GM10847 (cell line): ENCODE measurements around the gene BPIFA1.

ENCODE experiments used
- POLR2A ChIP-seq: IDR thresholded peaks from 2 replicates; pipeline ENCODE4 v1.6.1; 2011; ENCODE audit not compliant: insufficient read length; ENCODE audit errors: extremely low read depth

BPIFA1 gene

DNA sequence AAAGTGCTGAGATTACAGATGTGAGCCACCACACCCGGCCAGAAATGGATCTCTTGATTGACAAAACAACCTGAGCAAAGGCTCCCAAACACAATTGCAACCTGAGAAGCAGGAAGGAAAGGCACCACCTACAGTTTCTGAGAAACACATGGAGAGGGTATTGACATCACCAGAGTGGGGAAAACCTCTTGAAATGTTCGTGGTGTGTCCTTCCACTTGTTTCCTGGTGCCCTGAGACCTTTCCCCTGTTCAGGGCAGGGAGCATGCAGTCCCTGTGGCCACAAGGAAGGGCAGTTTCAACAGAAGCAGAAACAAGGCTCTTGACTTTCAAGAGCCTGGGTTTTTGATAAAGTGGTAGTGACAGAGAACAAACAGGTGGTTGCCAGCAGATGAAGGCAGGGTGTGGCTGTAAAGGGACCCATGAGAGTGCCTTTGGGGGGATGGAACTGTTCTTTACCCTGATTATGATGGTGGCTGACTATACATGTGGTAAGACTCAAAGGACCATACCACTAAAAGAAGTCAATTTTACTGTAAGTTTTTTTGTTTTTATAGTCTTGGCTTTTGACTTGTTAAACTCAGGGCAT is 3.2 kb upstream of the BPIFA1 start:
- no peak for TF ChIP-seq POLR2A

DNA sequence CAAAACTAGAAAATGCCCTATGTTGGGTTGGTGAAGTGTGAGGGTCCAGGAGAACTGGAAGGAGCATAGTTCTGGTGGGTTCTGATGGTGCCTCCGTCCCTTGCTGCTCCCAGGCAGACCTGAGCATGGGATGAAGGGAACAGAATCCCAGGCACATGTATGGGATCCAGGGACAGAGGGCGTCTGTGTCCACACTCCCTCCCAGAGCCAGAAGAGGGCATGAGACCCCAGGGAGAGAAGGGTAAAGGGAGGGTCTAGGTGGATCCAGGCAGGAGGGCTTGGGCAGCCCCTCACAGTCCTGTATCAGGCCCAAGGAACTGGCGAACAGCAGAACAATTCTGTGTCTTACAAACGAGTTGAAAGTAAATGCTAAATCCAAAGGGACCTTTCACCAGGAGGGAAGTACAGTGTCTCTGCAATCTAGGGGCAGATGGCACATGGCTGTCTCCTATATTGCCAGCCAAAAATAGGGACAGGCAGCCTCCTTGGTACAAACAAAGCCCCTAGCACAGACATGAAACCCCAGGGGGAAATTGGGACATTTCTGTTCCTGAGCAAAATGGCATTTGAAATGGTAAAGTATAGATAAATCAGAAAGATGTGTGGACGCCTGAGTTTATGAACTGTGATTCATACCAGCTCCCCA is 2.5 kb upstream of the BPIFA1 start:
- TF ChIP-seq POLR2A: no peak

DNA sequence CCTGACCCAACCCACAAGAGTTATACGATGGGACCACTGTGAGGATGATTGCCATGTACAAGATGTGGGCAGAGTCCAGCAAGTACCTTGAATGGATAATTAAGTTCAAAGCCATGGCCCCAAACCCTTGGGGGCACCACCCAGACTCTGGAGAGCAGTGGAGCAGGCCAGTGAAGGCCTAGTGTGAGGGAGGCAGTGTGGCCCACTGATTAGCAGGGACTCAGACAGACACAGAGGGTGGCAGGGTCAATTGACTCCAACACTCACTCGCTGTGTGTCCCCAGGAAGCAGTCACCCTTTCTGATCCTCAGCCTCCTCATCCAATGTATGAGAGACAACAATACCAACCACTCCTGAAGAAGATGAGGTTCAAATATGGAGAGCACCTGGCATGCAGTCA is 1.7 kb upstream of the BPIFA1 start:
- no peak for TF ChIP-seq POLR2A

DNA sequence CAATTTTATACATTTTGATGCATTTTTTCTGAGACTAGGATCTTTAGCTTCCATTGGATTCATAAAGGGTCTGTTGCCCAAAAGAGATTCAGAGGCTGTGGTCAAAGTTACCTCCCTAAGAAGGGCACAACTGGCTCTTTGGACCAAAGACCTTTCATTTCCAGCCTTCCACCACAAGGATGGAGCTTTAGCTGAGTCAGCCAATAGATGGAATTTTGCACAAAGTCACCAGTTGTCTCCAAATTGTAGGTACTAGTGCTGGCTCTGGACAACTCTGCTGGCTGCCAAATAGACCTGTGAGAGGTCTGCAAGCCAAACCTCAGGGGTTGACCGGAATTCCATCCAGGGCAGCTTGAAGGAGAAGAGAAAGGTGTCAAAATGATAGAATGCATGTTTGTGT is 555 bp downstream of the BPIFA1 start:
- no peak for TF ChIP-seq POLR2A

DNA sequence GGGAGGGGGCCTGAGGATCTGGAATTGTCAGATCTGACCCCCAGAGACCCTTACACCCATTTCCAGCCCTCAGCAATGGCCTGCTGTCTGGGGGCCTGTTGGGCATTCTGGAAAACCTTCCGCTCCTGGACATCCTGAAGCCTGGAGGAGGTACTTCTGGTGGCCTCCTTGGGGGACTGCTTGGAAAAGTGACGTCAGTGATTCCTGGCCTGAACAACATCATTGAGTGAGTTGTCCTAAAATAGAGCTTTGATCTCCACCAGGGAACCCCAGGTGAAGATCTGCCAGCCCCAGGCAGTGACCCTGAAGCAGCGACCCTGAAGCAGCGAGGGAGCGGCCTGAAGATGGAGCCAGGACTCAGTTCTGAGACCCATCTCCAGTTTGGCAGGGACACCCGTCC is 2.2 kb downstream of the BPIFA1 start:
- TF ChIP-seq POLR2A: no peak

DNA sequence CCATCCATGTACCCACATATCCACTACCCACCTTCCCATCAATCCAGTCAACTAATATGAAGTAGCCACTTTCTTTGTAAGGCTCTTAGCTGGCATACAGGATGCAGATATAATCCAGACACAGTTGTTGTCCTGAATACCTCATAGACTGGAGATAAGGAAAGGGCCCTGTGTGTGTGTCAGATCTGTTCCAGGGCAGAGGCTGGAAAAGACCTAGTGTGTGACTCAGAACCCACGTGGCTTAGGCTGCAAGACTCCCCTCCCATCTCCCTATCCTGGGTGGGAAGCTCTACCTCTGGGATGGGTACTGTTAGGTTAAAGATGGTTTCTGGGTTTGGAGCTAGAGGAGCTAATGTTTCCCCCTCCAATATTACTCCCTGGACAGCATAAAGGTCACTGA is 3.6 kb downstream of the BPIFA1 start:
- TF ChIP-seq POLR2A: no peak

DNA sequence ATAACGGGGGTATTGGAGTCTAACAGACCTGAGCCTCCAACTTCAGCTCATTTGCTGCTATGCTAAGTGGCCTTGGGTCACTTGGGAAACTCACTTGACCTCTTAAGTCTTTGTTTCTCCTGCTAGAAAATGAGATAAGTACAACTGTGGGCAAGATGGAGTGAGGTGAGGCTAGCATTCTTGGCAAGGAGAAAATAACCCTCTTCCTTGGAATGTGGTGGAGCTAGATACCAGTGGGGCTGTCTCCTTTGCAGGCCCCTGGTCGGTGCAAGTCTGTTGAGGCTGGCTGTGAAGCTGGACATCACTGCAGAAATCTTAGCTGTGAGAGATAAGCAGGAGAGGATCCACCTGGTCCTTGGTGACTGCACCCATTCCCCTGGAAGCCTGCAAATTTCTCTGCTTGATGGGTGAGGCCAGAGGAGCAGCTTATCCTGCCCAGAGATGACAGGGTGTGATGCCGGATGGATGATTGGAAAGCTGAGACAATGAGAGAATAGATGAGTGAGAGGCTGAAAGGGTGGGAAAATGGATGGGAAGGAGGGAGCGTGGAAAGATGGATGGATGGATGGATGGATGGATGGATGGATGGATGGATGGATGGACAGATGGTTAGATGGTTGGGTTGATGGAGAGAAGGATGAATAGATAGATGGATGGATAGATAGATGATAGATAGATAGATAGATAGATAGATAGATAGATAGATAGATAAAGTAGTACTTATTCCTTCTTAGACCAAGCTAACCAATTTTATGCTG is 4.4 kb downstream of the BPIFA1 start:
- no peak for TF ChIP-seq POLR2A

DNA sequence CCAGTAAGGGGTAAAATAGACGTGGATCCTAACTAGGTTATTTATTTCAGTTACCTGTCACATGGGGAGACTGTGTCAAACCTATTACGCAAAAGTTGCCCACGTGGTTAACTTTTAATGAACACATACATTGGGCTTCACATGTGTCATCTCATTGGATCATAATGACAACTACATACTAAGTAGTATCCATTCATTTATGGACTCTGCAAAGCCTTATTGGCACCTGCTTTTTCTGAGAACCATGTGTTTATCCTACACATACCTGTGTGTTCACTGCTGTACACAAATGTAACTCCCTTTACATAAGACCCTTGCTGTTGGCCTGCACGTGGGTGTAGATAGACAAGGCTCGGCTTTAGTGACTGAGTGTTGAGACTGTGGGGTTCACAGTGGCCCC is 5.1 kb downstream of the BPIFA1 start:
- no peak for TF ChIP-seq POLR2A

DNA sequence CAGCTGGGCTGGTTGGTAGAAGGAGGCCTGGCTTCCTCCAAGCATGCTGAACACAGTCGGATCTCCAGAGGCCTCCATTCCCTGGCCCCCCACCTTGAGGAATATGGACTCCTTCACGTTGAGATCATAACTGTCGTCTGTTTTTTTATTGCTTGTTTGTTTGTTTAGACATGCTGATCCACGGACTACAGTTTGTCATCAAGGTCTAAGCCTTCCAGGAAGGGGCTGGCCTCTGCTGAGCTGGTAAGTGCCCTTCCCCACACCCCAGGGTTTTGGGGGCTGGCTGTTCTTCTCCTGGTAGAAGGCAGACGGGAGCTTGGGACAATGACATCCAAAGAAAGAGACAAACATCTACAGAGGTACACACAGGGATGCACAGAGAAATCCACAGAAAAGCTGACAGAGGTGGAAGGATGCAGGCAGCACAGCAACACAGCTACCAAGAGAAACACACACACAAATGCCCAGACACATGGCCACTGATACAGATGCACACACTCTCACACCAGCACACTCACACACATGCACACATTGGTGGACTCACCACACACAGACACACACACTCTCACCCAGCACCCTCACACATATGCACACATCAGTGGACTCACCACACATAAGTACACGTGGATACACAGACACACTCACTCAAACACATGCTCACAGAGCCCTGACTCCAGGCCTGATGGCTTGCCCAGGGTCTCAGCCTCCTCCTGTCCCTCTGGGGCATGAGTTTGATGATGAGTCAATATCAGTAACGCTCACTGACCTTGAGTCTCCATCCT is 6.7 kb downstream of the BPIFA1 start:
- TF ChIP-seq POLR2A: no peak

DNA sequence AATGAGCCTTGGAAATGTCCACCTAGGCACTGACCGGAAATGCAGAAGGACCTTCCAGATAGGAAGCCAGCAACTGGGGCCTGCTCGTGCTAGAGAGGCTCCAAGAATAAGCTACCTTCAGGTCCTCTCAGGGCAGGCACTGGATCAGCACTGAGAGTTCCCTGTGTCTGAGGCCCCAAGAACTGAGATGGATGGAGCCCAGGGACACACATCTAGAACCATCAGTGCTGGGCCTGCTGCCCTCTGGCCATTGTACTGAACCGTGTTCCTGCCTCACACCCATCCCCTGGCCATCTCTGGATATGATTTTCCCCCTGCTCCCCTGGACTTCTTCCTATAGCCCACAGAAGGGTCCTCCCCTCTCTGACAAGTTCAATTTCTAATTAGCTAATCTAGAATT is 10.3 kb downstream of the BPIFA1 start:
- no peak for TF ChIP-seq POLR2A

DNA sequence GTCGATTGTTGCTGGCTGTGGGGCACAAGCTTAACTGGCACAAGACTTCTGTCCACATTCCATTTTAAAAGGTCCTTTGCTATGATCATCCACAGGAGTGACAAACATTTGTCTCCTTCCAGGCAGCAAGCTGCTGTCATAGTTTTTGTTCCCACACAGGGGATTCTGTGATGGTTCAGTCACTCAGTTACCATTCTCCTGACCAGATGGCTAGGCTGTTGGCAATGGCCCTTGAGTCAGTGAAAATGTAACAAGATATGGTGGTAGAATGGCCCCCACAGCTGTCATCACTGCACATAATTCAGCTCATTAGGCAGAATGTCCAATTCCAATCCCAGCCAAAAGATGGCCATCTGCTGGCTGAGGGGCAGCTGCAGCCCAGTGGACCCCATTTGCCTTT is 13.7 kb downstream of the BPIFA1 start:
- TF ChIP-seq POLR2A: no peak

DNA sequence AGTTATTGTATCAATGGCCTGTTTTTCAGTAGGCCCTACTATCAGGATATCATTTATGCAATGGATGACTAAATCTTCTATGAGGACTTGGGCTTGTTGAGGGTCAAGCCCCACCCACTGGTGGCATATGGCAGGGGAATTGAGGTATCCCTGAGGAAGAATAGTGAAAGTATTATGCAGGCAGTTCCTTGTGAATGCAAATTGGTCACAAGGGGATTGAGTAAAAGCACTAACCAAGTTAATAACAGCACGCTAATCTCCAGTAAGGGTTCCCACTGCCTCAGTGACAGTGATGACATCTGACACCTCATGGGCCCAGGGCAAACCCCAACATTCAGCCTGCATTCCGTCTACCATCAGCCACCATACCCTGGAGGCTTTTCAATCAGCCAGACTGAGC is 14.9 kb downstream of the BPIFA1 start:
- TF ChIP-seq POLR2A: no peak

DNA sequence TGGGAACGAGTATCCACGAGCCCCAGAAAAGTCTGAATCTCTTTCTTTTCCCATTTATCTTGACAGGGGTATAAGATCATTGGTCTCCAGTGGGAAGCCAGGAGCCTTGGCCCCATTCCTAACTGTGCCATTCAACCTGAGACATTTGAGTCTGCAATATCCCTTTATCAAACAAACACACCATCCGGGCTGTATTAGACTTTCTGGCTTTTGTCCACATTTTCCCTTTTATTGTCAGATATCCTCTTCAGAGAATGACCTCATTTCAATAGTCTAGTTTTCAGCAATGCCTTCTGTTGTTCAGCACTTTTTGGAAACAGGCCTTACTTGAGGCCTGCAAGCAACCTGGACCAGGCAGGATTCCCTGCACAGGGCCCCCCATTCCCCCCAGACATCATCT is 15.7 kb downstream of the BPIFA1 start:
- TF ChIP-seq POLR2A: no peak

DNA sequence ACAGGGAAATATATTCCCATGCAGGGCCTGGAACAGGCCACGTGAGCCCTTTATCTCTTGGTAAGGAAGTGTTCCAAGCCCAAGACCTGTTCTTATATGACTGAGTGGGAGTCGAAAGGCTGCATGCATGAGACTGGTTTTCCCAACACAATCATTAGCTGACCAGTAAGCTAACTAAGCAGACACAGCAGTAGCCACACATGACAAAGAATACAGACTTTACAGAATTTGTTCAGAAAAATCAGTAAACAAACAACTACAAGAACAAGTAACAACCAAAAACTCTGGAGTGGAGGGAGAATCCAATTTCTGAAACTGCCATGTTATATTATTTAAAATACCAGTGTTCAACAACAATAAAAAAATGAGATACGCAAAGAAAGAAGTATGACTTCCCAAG is 16.7 kb downstream of the BPIFA1 start:
- no peak for TF ChIP-seq POLR2A

DNA sequence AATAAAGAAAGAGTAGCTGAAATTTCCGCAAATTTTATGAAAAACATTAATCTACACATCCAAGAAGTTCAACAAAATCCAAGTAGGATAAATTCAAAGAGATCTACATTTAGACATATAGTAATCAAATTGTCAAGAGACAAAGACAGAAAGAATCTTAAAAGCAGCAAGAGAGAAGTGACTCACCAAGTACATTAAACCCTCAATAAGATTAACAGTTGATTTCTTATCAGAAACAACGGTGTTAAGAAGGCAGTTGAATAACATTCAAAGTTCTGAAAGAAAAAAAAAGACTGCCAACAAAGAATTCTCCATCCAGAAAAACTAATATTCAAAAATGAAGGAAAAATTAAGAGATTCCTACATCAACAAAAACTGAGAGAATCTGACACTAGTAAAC is 19.2 kb downstream of the BPIFA1 start:
- no peak for TF ChIP-seq POLR2A

DNA sequence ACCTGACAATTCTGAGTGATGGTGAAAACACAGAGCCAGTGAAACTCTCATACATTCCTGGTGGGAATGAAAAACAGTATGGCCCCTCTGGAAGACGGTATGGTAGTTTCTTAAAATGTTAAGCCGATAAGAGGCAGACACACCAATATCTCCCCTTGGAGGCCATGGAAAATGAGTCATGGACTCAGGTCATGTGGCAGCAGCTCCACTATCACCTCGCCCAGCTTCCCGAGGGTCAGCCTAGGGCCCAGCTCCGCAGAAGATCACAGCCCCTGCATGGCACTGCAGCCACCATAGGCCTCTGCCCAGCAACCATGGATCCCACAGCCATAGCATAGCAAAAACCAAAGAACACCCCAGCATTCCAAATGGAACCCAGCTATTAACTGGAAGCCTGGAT is 21.4 kb downstream of the BPIFA1 start:
- no peak for TF ChIP-seq POLR2A
